ENCODE data around the gene SGSH. TPM values are rescaled to one million over a fixed set of nuclear protein-coding genes. Genes with fewer than 3 reads are reported as not detected.

The SGSH gene
- polyA plus RNA-seq, 1 experiment, result 44.4 TPM

DNA sequence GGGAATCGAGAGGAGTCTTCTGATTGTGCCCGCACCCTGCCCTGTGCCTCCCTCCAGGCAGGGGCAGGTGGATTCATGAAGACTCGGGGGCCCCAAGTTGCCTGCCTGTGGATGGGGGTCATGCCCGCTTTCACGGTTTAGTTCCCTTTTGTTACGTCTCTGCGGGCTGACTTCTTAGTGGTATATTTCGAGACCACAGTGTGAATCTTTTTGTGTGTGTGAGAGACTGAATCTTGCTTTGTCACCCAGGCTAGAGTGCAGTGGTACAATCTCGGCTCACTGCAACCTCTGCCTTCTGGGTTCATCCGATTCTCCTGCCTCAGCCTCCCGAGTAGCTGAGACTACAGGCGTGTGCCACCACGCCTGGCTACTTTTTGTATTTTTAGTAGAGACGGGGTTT, 22.4 kb upstream of the SGSH start:
- ChIA-PET CTCF (no interaction called here), POLR2A (no interaction called here)
- peaks cover 5% of the 10 kb centered on the region for H3K36me3 ChIP-seq (ENCODE audit: control insufficient read depth, insufficient read depth, low read length)
- TF ChIP-seq, protein P1, sequence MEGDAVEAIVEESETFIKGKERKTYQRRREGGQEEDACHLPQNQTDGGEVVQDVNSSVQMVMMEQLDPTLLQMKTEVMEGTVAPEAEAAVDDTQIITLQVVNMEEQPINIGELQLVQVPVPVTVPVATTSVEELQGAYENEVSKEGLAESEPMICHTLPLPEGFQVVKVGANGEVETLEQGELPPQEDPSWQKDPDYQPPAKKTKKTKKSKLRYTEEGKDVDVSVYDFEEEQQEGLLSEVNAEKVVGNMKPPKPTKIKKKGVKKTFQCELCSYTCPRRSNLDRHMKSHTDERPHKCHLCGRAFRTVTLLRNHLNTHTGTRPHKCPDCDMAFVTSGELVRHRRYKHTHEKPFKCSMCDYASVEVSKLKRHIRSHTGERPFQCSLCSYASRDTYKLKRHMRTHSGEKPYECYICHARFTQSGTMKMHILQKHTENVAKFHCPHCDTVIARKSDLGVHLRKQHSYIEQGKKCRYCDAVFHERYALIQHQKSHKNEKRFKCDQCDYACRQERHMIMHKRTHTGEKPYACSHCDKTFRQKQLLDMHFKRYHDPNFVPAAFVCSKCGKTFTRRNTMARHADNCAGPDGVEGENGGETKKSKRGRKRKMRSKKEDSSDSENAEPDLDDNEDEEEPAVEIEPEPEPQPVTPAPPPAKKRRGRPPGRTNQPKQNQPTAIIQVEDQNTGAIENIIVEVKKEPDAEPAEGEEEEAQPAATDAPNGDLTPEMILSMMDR (IDR thresholded peaks at IDR 0.05; ENCODE audit: insufficient read depth, low read depth, low read length), result no peak
- no peaks in the 10 kb centered on the region for H3K27me3 ChIP-seq (ENCODE audit: control insufficient read depth, insufficient read depth, low read length)
- no peak overlapping the region for H3K4me3 ChIP-seq (ENCODE audit: low read depth, low read length)
- no peak for DNase-seq (ENCODE audit: low read depth)

DNA sequence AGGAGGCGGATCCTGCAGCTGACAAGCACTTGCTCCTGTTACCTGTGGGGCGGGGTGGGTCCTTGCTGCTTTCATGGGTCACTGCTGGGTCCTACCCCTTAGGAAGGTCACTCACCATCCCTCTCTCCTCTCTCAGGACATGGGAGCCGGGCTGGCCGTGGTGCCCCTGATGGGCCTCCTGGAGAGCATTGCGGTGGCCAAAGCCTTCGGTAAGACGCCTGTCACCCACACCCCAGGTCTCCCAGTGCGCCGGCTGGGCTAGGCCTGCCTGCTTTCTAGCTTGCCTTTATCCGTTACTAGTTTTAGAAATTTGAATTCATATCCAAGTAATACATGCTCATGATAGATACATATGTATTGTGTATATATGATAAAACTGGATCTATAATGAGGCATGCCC, 17.3 kb upstream of the SGSH start:
- H3K27me3 ChIP-seq (ENCODE audit: control insufficient read depth, insufficient read depth, low read length), result no peaks in the 10 kb centered on the region
- CTCF ChIA-PET, result interaction anchor here (0.7 to 1.1 kb wide), 2 partner anchors 7 to 10 kb away, joined by 3 read pairs; no protein-coding TSS in a partner anchor
- TF ChIP-seq, protein P1 (IDR thresholded peaks at IDR 0.05; ENCODE audit: insufficient read depth, low read depth, low read length), result no peak
- no peak overlapping the region for H3K4me3 ChIP-seq (ENCODE audit: low read depth, low read length)
- DNase-seq (ENCODE audit: low read depth), result no peak
- peaks cover 4% of the 10 kb centered on the region for H3K36me3 ChIP-seq (ENCODE audit: control insufficient read depth, insufficient read depth, low read length)
- POLR2A ChIA-PET, result no interaction called here

DNA sequence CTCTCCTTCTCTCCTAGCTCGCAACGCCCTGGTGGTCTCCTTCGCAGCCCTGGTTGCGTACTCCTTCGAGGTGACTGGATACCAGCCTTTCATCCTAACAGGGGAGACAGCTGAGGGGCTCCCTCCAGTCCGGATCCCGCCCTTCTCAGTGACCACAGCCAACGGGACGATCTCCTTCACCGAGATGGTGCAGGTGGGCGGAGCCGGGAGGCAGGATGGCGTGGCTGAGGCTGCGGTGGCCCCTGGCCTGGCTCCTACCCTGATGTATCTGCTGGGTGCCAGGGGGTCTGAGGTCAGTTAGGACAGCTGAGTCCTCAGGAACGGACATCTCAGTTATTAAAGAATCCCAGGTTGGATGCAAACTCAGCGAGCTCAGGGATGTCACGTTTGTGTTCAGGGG, 16.8 kb upstream of the SGSH start:
- ChIA-PET POLR2A (no interaction called here), CTCF (interaction anchor here (0.5 kb wide), 1 partner anchor 135 kb away, joined by 3 read pairs; the partner anchor contains the start of gene GAA)
- H3K36me3 ChIP-seq (ENCODE audit: control insufficient read depth, insufficient read depth, low read length), result peaks cover 3% of the 10 kb centered on the region
- H3K4me3 ChIP-seq (ENCODE audit: low read depth, low read length), result no peak overlapping the region
- DNase-seq (ENCODE audit: low read depth), result no peak
- H3K27me3 ChIP-seq (ENCODE audit: control insufficient read depth, insufficient read depth, low read length), result no peaks in the 10 kb centered on the region
- TF ChIP-seq, protein P1 (IDR thresholded peaks at IDR 0.05; ENCODE audit: insufficient read depth, low read depth, low read length), result no peak

DNA sequence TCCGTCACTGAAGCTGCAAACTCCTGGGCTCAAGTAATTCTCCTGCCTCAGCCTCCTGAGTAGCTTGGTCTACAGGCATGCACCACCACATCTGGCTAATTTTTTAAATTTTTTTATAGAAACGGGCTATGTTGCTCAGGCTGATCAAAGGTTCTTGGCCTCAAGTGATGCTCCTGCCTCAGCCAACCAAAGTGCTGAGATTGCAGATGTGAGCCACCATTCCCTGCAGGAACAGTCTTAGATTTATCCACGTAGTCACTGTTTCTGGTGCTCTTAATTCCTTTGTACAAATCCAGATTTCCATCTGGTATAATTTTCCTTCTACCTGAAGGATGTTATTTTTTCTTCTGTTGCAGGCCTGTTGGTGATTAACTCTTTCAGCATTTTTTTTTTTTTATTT, 13.1 kb upstream of the SGSH start:
- DNase-seq (ENCODE audit: low read depth), result no peak
- Histone ChIP-seq H3K4me3 (ENCODE audit: low read depth, low read length) (no peak overlapping the region), H3K27me3 (ENCODE audit: control insufficient read depth, insufficient read depth, low read length) (no peaks in the 10 kb centered on the region), H3K36me3 (ENCODE audit: control insufficient read depth, insufficient read depth, low read length) (peaks cover 6% of the 10 kb centered on the region)
- ChIA-PET CTCF (interaction anchor here (1.4 kb wide), 1 partner anchor 12 kb away, joined by 3 read pairs; no protein-coding TSS in a partner anchor), POLR2A (no interaction called here)
- TF ChIP-seq, protein P1 (IDR thresholded peaks at IDR 0.05; ENCODE audit: insufficient read depth, low read depth, low read length), result no peak

DNA sequence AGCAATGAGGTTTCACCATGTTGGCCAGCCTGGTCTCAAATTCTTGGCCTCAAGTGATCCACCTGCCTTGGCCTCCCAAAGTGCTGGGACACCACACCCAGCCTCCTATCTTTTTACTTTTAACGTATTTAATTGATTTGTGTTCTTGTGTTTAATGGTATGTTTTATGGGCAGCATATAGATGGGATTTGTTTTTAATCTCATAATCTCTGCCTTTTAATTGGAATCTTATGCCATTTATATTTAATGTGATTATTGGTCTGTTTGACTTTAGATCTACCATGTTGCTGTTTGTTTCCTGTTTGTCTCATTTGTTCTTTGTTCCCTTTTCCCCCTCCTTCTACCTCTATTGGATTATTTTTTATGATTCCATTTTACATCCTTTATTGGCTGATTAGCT, 12.3 kb upstream of the SGSH start:
- ChIA-PET POLR2A (no interaction called here), CTCF (interaction anchor here (1.4 kb wide), 1 partner anchor 13 kb away, joined by 3 read pairs; no protein-coding TSS in a partner anchor)
- TF ChIP-seq, protein P1 (IDR thresholded peaks at IDR 0.05; ENCODE audit: insufficient read depth, low read depth, low read length), result no peak
- DNase-seq (ENCODE audit: low read depth), result no peak
- Histone ChIP-seq H3K4me3 (ENCODE audit: low read depth, low read length) (no peak overlapping the region), H3K27me3 (ENCODE audit: control insufficient read depth, insufficient read depth, low read length) (no peaks in the 10 kb centered on the region), H3K36me3 (ENCODE audit: control insufficient read depth, insufficient read depth, low read length) (peaks cover 9% of the 10 kb centered on the region)

Data from BJ (cell line).